ENCODE results near the gene PTPRD.
"Not testable (repeated sequence)": the region's sequence is repeated elsewhere in the genome, so short reads cannot be mapped to it uniquely, and the experiment has no call there.

The PTPRD gene

DNA sequence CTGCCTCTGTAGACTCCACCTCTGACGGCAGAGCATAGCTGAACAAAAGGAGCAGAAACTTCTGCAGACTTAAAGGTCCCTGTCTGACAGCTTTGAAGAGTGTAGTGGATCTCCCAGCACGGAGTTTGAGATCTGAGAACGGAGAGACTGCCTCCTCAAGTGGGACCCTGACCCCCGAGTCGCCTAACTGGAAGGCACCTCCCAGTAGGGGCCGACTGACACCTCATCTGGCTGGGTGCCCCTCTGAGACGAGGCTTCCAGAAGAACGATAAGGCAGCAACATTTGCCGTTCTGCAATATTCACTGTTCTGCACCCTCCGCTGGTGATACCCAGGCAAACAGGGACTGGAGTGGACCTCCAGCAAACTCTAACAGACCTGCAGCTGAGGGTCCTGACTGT, 1186.3 kb downstream of the PTPRD start:
- DNase-seq: not testable (repeated sequence)

DNA sequence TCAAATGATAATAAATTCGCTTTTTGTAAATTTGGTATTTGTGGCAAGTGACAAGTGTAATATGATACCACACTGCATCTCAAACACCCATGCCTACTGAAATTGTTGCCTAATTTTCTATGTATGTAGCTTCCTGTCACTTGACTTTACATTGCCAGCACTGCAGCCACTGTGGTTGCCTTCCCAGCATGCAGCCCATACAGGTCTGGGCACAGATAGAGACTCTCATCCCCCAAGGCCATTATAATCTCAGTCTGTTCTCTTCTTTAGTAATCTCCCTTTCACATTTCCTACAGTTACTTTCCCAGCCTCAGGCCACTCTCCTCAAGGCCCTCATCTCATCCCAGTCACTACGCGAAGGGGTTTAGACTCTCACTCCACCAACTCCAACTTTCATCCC, 1200.6 kb downstream of the PTPRD start:
- DNase-seq: no peak

DNA sequence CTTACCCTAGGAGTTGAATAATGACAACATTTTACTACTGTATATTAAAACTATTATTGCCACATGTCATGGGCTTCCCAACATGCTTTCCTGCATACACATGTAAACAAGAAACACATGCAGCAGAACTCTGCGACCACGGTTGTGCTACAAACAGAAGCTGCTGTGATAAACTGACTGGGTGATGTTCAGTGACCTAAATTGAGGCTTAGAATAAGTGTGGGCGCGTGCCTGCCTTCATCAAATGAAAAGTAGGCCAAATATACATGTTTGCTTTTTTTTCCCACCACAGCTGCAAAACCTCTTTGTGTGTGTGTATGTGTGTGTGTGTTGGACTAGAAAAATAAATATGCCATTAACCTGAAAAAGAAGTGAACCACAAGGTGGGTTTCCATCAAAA, 1202.1 kb downstream of the PTPRD start:
- DNase-seq: no peak

GRCh38 chr9:9399982-9400381, 1212.8 kb downstream of the PTPRD start:
- no peak for DNase-seq

DNA sequence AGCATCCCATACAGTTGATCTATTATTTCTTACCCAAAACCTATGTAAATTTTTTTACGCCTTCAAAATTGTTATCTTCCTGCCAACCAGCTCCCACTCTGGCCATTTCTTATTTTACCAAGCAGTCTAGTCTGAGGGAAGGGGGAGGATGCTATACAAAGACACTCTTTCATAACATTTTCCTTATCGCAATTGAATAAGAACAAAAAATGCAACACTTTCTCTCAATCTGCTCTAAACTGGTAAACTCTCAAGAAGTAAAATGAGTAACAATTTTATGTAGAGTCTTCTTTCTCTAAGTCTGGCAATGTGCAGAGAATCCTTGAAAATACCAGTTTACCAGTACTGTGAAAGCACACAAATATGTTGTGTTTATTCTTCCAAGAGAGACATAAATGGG, 1216.3 kb downstream of the PTPRD start:
- no peak for DNase-seq

- no peak for DNase-seq
Observed at GRCh38 chr9:9395539-9395938, 1217.3 kb downstream of the PTPRD start.

DNA sequence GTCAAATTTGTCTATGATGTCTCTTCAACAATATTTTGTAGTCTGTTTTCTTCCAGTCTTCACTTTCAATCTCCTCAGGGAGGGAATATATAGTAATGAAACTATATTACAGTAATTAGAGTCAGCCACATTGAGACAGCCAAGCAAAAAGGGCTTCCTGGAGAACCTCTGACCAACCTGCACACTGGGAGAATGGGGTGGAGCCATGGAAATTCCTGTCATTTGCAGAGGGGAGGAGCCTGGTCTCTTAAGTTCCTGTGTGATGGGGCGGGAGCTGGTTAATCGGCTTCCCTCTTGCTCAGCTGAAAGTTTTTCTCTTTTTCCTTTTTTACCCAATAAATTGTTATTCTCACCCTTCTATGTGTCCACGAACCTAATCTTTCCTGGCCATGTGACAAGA, 1220.0 kb downstream of the PTPRD start:
- DNase-seq: no peak

DNA sequence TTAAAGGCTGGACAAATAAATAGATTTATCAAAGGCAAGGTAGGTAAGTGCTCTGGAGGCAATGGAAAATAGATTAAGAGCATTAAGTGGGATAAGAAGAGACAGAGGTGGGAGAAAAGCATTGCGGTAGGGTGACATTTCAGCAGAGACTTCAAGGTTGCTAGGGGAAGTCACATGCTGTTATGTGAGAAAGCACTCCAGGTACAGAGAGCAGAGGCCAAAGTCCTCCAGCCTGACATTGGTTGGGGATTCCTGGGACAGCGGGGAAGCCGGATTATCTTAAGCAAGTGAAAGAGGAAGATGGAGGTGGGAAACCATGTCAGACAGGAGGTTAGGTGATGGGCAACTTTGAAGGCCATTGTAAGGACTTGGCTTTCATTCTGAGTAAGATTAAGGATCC, 1222.9 kb downstream of the PTPRD start:
- no peak for DNase-seq

GRCh38 chr9:9387511-9388115, 1225.2 kb downstream of the PTPRD start:
- DNase-seq: no peak

- DNase-seq: no peak
Observed at GRCh38 chr9:9362332-9362731, 1250.5 kb downstream of the PTPRD start.

GRCh38 chr9:9352877-9353481, 1259.8 kb downstream of the PTPRD start:
- DNase-seq: no peak

DNA sequence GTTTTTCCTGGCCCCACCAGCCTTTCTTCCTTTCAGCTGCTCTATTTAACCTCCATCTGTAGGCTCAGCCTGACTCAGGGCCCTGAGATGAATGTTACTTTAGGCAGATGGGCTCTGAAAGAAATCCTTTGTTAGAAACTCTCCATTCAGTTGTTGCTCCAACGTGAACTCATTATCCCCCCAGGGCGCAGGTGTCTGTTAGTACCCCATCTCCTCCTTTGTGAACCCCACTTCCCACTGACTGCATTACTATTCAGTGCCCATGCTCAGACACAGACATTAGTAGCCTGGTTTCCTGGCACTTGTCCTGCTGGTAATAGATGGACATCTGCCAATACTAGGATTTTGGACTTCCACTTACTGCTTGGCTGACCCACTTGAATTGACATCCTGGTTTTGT, 1271.6 kb downstream of the PTPRD start:
- DNase-seq: no peak

GRCh38 chr9:9337129-9337528, 1275.7 kb downstream of the PTPRD start:
- DNase-seq: no peak

- no peak for DNase-seq
Observed at GRCh38 chr9:9326749-9327148, 1286.1 kb downstream of the PTPRD start.

DNA sequence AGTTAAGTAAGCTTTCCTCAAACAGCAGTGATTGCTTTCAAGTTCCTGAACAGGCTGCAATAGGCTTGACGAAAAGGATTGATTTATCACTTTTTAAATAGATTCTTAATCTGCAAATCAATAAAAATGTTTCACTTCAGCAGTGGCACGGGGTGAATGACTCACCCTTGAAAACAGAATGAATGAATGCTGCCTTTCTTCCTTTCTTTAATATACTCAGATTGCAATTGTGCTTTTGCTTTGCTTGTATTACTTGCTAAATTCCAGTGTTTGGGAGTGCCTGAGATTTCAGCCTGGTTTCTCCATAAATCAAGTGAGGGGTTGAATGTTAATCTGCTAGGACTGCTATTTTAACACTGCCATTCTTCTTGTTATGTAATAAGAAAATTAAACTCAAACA, 1293.8 kb downstream of the PTPRD start:
- no peak for DNase-seq

- DNase-seq: not testable (repeated sequence)
Observed at GRCh38 chr9:9310743-9311142, 1302.1 kb downstream of the PTPRD start.

DNA sequence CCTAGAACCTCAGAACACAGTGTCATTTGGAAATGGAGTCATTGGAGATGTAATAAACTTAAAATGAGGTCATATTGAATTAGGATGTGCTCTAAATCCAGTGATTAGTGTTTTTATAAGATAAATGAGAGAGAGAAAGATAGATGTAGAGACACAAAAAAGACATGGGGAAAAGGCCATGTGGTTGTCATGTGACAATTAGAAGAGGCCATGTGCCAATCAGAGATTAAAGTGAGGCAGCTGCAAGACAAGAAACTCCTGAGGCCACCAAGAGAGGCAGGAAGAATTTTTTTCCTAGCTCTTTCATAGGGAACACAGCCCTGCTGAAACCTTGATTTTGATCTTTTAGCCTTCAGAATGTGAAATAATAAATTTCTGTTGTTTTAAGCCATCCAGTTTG, 1307.2 kb downstream of the PTPRD start:
- DNase-seq: no peak

DNA sequence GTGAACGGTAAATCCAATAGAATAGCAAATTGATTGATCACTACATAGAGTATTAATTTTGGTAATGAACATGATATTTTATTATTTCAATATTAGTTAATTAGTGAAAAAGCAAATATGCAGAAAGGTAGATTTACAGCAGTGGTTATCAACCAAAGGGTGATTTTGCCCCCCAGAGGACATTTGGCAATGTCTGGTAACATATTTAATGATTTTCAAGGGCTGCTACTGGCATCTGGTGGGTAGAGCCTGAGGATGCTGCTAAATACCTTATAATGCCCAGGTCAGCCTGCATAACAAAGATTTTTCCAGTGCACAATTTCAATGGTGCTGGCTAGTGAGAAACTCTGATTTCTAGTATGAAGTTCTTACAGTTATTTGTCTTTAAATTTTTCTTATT, 1313.7 kb downstream of the PTPRD start:
- DNase-seq: no peak

DNA sequence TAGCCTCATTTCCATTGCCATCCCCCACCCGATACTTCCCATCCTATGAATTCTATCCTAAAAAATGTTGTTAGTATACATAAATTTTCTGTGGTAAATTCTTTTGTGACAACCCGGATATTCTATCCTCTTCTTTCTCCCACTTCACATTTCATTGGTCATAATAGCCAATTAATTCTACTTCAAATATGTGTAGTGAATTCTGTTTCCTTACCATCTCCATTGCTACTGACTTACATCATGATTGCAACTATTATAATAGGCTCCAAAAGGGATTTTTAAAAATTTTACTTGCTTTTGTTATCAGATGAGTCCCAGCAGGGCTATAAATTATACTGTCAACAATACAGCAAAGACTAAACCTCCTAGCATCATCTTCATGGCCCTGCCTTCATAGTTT, 1326.8 kb downstream of the PTPRD start:
- no peak for DNase-seq

GRCh38 chr9:9284201-9284600, 1328.6 kb downstream of the PTPRD start:
- no peak for DNase-seq

DNA sequence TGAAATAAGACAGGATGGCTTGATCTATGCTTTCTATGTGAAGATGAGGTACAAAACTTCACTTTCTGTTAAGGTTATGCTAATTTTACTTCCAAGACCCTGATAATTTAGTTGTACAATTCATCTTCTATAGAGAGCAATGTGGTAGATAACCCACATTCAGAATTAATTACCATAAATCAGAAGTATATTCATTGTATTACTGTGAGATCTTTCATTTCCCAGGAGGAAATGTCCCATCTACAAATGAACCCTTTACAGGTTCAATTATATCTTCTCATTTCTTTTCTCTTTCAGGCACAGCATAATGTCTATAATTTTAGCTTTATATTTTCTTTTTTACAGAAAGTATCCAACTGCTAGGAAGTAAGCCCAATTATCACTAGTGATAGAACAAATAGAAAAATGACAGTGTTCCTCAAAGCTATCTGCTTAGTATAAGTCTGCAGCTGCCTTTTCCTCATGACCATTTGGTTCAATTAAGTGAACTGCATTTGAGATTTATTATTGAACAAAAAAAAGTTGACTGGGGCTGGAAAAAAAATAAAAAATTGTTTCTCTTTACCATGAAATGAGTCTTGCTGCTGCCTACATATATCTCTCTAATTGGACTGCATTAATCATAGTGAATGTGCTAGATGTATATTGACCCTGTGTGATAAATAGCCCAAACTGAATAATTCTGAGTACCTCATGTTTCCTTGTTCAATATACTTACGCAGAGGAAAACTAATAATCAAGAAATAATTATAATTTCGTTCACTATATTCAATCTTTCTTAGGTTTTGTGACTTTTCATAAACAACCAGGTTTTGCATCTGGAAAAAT, 1329.4 kb downstream of the PTPRD start:
- no peak for DNase-seq

DNA sequence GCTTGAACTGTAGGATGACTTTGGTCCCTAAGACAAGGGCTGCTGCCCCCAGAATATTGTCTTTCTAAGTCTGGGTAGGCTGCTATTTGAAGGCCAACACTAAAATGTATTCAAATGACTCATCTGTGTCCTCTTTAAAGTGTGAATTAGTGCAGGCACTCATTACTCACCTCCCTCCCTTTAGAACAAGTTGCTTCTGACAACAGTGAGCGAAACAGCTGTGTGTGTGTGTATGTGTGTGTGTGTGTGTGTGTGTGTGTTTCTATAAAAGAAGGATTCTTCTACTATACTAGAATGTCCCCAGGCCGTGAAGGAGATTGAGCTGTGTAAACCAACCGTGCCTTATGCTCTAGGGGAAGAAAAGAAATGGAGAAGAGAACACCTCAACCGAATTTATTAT, 1337.2 kb downstream of the PTPRD start:
- DNase-seq: no peak

DNA sequence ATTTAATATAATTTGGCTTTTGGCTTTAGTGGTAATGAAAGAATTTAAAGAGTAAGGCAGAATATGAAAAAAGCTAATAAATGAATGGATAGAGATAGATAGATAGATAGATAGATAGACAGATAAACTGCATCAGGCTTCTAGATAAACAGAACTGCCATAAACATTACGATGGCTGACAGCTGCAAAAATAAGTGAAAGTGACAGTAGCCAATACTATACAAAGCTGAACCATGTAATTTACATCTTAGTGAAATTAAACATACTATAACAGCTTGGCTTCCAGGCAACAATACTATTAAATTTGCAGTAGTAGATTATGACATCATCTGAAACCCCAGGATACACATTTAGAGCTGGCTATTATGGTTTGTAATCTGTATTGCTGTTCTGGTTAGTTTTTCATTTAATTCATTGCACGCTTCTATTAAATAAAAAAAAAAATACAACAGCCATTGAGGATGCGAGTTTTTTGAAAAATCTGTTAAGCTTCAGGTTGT, 1354.8 kb downstream of the PTPRD start:
- no peak for DNase-seq

DNA sequence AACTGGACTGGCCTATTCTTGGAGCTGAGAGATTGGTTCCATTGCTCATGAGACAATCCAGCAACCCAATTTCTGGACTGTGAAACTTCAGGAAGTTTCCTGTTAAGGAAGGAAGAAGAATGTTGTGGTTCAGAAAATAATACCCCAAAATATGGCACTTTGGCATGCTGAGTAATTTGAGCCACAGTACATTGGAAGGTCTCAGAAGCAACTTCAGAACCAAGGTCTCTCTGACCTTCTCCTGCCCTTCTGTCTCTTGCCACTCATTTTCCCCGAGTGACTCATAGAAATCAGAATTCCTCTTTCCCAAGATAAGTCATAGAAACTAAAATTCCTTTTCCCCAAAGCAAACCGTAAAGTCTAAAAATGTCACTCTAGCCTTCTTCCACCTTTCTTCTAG, 1366.1 kb downstream of the PTPRD start:
- DNase-seq: no peak

All from activated T-cell treated with anti-CD3 and anti-CD28 coated beads for 4 hours (primary cell).